Measurements from ENCODE around the gene EBF3. TPM values are rescaled to one million over a fixed set of nuclear protein-coding genes. Genes with fewer than 3 reads are reported as not detected.

Gene EBF3
- total RNA-seq, 1 experiment from 2014 or later = 0.12 TPM

- Histone ChIP-seq H3K27me3 (ENCODE audit: insufficient read depth, low read length) (no peaks in the 10 kb centered on the region), H3K9ac (ENCODE audit: low read length) (no peak overlapping the region), H4K20me1 (ENCODE audit: insufficient read depth) (no peaks in the 10 kb centered on the region), H2AFZ (ENCODE audit: low read depth, low read length, poor library complexity, severe bottlenecking) (no peak overlapping the region), H3K4me3 (replicated peaks in 1 of 2; ENCODE audit: low read depth in 1 of 2, low read length in 2 of 2) (no peak overlapping the region), H3K4me2 (ENCODE audit: low read length) (no peak overlapping the region), H3K9me3 (ENCODE audit: control insufficient read depth in 1 of 2, insufficient read depth in 1 of 2, low read depth in 1 of 2, low read length in 2 of 2) (no peaks in the 10 kb centered on the region), H3K4me1 (ENCODE audit: control insufficient read depth in 1 of 2, insufficient read depth in 2 of 2, low read length in 2 of 2) (no peaks in the 10 kb centered on the region), H3K27ac (ENCODE audit: low read depth, low read length) (no peak overlapping the region), H3K79me2 (ENCODE audit: insufficient read depth, low read length) (no peaks in the 10 kb centered on the region), H3K36me3 (ENCODE audit: control insufficient read depth in 1 of 2, insufficient read depth in 2 of 2, low read length in 2 of 2) (no peaks in the 10 kb centered on the region), H3K9me2 (ENCODE audit: insufficient read depth) (no peaks in the 10 kb centered on the region)
- intact Hi-C loops (cut with micrococcal nuclease) = no loop called here
- no peak for ATAC-seq
- no TSS peak for BruUV-seq (replicated peaks)
- TF ChIP-seq YY1 (IDR thresholded peaks at IDR 0.05; ENCODE audit: extremely low read depth, insufficient replicate concordance, low read depth, low read length) (no peak), CTCF (IDR thresholded peaks at IDR 0.05 in 2 of 3, conservative IDR thresholded peaks at IDR 0.05 in 1 of 3; ENCODE audit: borderline replicate concordance in 1 of 3, insufficient read depth in 1 of 3, low read depth in 2 of 3, low read length in 2 of 3) (no peak), SRF (IDR thresholded peaks at IDR 0.05; ENCODE audit: low read depth) (no peak), FOSL1 (IDR thresholded peaks at IDR 0.05; ENCODE audit: low read depth) (no peak), ZBTB33 (IDR thresholded peaks at IDR 0.05; ENCODE audit: extremely low read depth, insufficient replicate concordance, low read length) (no peak), ATF3 (IDR thresholded peaks at IDR 0.05) (no peak), JUND (IDR thresholded peaks at IDR 0.05) (no peak), EZH2 (IDR thresholded peaks at IDR 0.05) (no peak), ZFX (IDR thresholded peaks at IDR 0.05) (no peak), CBX3 (IDR thresholded peaks at IDR 0.05; ENCODE audit: low read depth) (no peak)
- RAD21 ChIA-PET (ENCODE audit: low non-redundant PET in 1 of 2, low total read pairs in 2 of 2, uncharacterized antibody in 2 of 2, unreplicated experiment in 2 of 2) = no interaction called here
- POLR2A ChIA-PET = no interaction called here
- CTCF ChIA-PET = no interaction called here
- DNase-seq (ENCODE audit: low read depth, low spot score) = no peak
Measured at GRCh38 chr10:129788215-129788614, 175.9 kb downstream of the EBF3 start.

All from HCT116 (cell line).